ENCODE results near the gene ARSI.

The ARSI gene

GRCh38 chr5:150326707-150327106, 24.0 kb upstream of the ARSI start:
- DNase-seq = no peak

GRCh38 chr5:150325426-150325825, 22.7 kb upstream of the ARSI start:
- DNase-seq = no peak

GRCh38 chr5:150323819-150324218, 21.1 kb upstream of the ARSI start:
- DNase-seq = no peak

GRCh38 chr5:150323092-150323491, 20.4 kb upstream of the ARSI start:
- DNase-seq = no peak

- no peak for DNase-seq
Measured at GRCh38 chr5:150322202-150322601, 19.5 kb upstream of the ARSI start.

GRCh38 chr5:150321784-150322183, 19.1 kb upstream of the ARSI start:
- no peak for DNase-seq

- no peak for DNase-seq
Measured at GRCh38 chr5:150321211-150321610, 18.5 kb upstream of the ARSI start.

GRCh38 chr5:150320044-150320613, 17.4 kb upstream of the ARSI start:
- DNase-seq = peak; percentile 7

- no peak for DNase-seq
Measured at GRCh38 chr5:150319484-150319790, 16.7 kb upstream of the ARSI start.

- DNase-seq = no peak
Measured at GRCh38 chr5:150318613-150319483, 16.1 kb upstream of the ARSI start.

- no peak for DNase-seq
Measured at GRCh38 chr5:150317048-150318003, 14.6 kb upstream of the ARSI start.

- no peak for DNase-seq
Measured at GRCh38 chr5:150316320-150316719, 13.6 kb upstream of the ARSI start.

GRCh38 chr5:150315245-150315644, 12.5 kb upstream of the ARSI start:
- DNase-seq = no peak

GRCh38 chr5:150313921-150314716, 11.4 kb upstream of the ARSI start:
- DNase-seq = no peak

GRCh38 chr5:150313501-150313900, 10.8 kb upstream of the ARSI start:
- DNase-seq = no peak

- no peak for DNase-seq
Measured at GRCh38 chr5:150312518-150312917, 9.8 kb upstream of the ARSI start.

GRCh38 chr5:150311015-150311692, 8.4 kb upstream of the ARSI start:
- DNase-seq = no peak

GRCh38 chr5:150310246-150310645, 7.5 kb upstream of the ARSI start:
- no peak for DNase-seq

GRCh38 chr5:150309886-150310239, 7.2 kb upstream of the ARSI start:
- no peak for DNase-seq

GRCh38 chr5:150309101-150309885, 6.6 kb upstream of the ARSI start:
- no peak for DNase-seq

Data from NCI-H345 (cell line).